Thyroid gland (tissue), 4 donors: Measurements from ENCODE around the gene IFNA13. TPM values are rescaled to one million over a fixed set of nuclear protein-coding genes. Genes with fewer than 3 reads are reported as not detected.

Source experiments
- DNase-seq, 2 donors: peaks; one replicate each; pipeline ENCODE4 v3.0.0-alpha.2; 2019
- H3K27ac ChIP-seq, 3 donors: fragments of 200-600 bp; sonication (generic); 1 replicate in 2 of 3; 2 replicates in 1 of 3; pipeline ENCODE4 v1.5.1; 2016 to 2019; ENCODE audit warnings: mild to moderate bottlenecking in 1 of 3, moderate library complexity in 1 of 3
- H3K27me3 ChIP-seq: fragments of 200-600 bp; sonication (generic); one replicate; pipeline ENCODE4 v1.5.1; 2019
- H3K36me3 ChIP-seq, 2 donors: fragments of 200-600 bp; sonication (generic); one replicate each; pipeline ENCODE4 v1.5.1; 2016 to 2019
- H3K4me1 ChIP-seq, 2 donors: fragments of 200-600 bp; sonication (generic); one replicate each; pipeline ENCODE4 v1.5.1; 2017 to 2019
- H3K4me3 ChIP-seq, 3 donors: fragments of 200-600 bp; sonication (generic); replicated peaks in 1 of 3; 1 replicate in 2 of 3; 2 replicates in 1 of 3; pipeline ENCODE4 v1.5.1; 2016; ENCODE audit warnings: mild to moderate bottlenecking in 1 of 3
- H3K9me3 ChIP-seq: fragments of 200-600 bp; sonication (generic); one replicate; pipeline ENCODE4 v1.5.1; 2017
- CTCF ChIP-seq, 6 experiments: fragments of 200-600 bp in 3 of 6; fragments of 450-650 bp in 3 of 6; sonication (generic) in 3 of 6; IDR thresholded peaks; one replicate each; pipeline ENCODE4 v1.5.1; 2016 to 2019; ENCODE audit warnings: antibody characterized with exemption in 6 of 6, mild to moderate bottlenecking in 2 of 6, inconsistent platforms in 1 of 6, moderate library complexity in 1 of 6
- POLR2A ChIP-seq, 2 donors: fragments of 450-650 bp; IDR thresholded peaks; one replicate each; pipeline ENCODE4 v1.6.1; 2017; ENCODE audit warnings: antibody characterized with exemption in 2 of 2, mild to moderate bottlenecking in 2 of 2, moderate library complexity in 1 of 2
- WGBS, 2 donors: methylation state at CpG; one replicate each; pipeline ENCODE4 v1.1.5; 2017; 5-methylcytosine and 5-hydroxymethylcytosine counted together
- intact Hi-C: fragments of 100-400 bp; cut with DNase I; formaldehyde crosslinking; loops from one replicate; pipeline ENCODE4 v1.15.1; 2023
- total RNA-seq, 4 donors: library from RNA; depleted of rRNA; stranded (reverse); fragments of >200 nt; gene quantifications; one replicate each; pipeline ENCODE4 v1.2.3, GENCODE V29; 2016

The IFNA13 gene
- total RNA-seq, 4 donors from 2014 or later, result not detected

GRCh38 chr9:21350787-21351186 lies 17.1 kb downstream of the IFNA13 start, which contains the start of gene IFNA6:
TSS of gene IFNA6 (minus strand) at chr9:21350887. CDS start at chr9:21350887, 0 bp downstream.
- intact Hi-C loops, result no loop called here
- H3K36me3 ChIP-seq, result no peaks in the 10 kb centered on the region
- H3K27ac ChIP-seq, result no peak within 1 kb of the TSS
- no peaks in the 10 kb centered on the region for H3K9me3 ChIP-seq
- DNase-seq, result no peak
- 89 to 90% methylated on average over 1 of the region's 1 CpG for WGBS, 2 donors
- H3K27me3 ChIP-seq, result no peaks in the 10 kb centered on the region
- H3K4me3 ChIP-seq, result no peak within 1 kb of the TSS
- no peaks in the 10 kb centered on the region for H3K4me1 ChIP-seq
- TF ChIP-seq POLR2A (IDR thresholded peaks at IDR 0.05), result no peak
- no peak for TF ChIP-seq CTCF (IDR thresholded peaks at IDR 0.05)

GRCh38 chr9:21348430-21348970 lies 19.4 kb downstream of the IFNA13 start:
- Histone ChIP-seq H3K27me3 (no peaks in the 10 kb centered on the region), H3K9me3 (no peaks in the 10 kb centered on the region), H3K36me3 (no peaks in the 10 kb centered on the region), H3K4me1 (no peaks in the 10 kb centered on the region), H3K4me3 (no peak overlapping the region), H3K27ac (no peak overlapping the region)
- 70 to 77% methylated on average over 3 of the region's 3 CpGs for WGBS, 2 donors
- intact Hi-C loops, result no loop called here
- no peak for DNase-seq
- TF ChIP-seq POLR2A (IDR thresholded peaks at IDR 0.05) (no peak), CTCF (IDR thresholded peaks at IDR 0.05) (no peak)

GRCh38 chr9:21340735-21341134 lies 27.1 kb downstream of the IFNA13 start:
- no peaks in the 10 kb centered on the region for H3K36me3 ChIP-seq
- no peak for DNase-seq
- intact Hi-C loops, result no loop called here
- H3K4me1 ChIP-seq, result peaks cover 0 to 3% of the 10 kb centered on the region in 2 donors
- no peaks in the 10 kb centered on the region for H3K27me3 ChIP-seq
- H3K4me3 ChIP-seq, result no peak overlapping the region
- H3K27ac ChIP-seq, result no peak overlapping the region
- TF ChIP-seq CTCF (IDR thresholded peaks at IDR 0.05), result no peak
- TF ChIP-seq POLR2A (IDR thresholded peaks at IDR 0.05), result no peak
- no peaks in the 10 kb centered on the region for H3K9me3 ChIP-seq
- 92 to 94% methylated on average over 4 of the region's 4 CpGs for WGBS, 2 donors

- intact Hi-C loops, result no loop called here
These were observed 31.4 kb downstream of the IFNA13 start for GRCh38 chr9:21336457-21336856.

More at GRCh38 chr9:21336457-21336856, 31.4 kb downstream of the IFNA13 start:
- H3K4me1 ChIP-seq, result peaks cover 27 to 31% of the 10 kb centered on the region in 2 donors
- DNase-seq, result no peak
- TF ChIP-seq POLR2A (IDR thresholded peaks at IDR 0.05) (no peak), CTCF (IDR thresholded peaks at IDR 0.05) (no peak)
- H3K9me3 ChIP-seq, result no peaks in the 10 kb centered on the region
- no peak overlapping the region for H3K27ac ChIP-seq
- no peaks in the 10 kb centered on the region for H3K36me3 ChIP-seq
- H3K4me3 ChIP-seq, result no peak overlapping the region
- no peaks in the 10 kb centered on the region for H3K27me3 ChIP-seq
